Measurements from ENCODE around the gene SYTL3. TPM values are rescaled to one million over a fixed set of nuclear protein-coding genes. Genes with fewer than 3 reads are reported as not detected.
"Not testable (repeated sequence)": the region's sequence is repeated elsewhere in the genome, so short reads cannot be mapped to it uniquely, and the experiment has no call there.

Gene SYTL3
- total RNA-seq, 3 donors from 2014 or later = 33.6 to 72.6 (median 38.5) TPM

- no peaks in the 10 kb centered on the region for H3K27me3 Mint-ChIP-seq (ENCODE audit: low read depth)
- no peaks in the 10 kb centered on the region for H3K9me3 Mint-ChIP-seq
- H3K4me3 Mint-ChIP-seq = peak overlapping the region; percentile 78
- H3K36me3 Mint-ChIP-seq (ENCODE audit: insufficient read depth) = peaks cover 36% of the 10 kb centered on the region
- H3K4me1 Mint-ChIP-seq (ENCODE audit: low read depth) = peaks cover 62% of the 10 kb centered on the region
- DNase-seq (no peak), ATAC-seq (no peak)
These were observed 6.0 kb downstream of the SYTL3 start for GRCh38 chr6:158655569-158656450.

- not testable (repeated sequence) for DNase-seq; ATAC-seq; H3K27me3 Mint-ChIP-seq (ENCODE audit: low read depth); H3K4me3 Mint-ChIP-seq; H3K9me3 Mint-ChIP-seq
- Mint-ChIP-seq H3K36me3 (ENCODE audit: insufficient read depth) (peaks cover 35% of the 10 kb centered on the region), H3K4me1 (ENCODE audit: low read depth) (peaks cover 62% of the 10 kb centered on the region)
These were observed 7.1 kb downstream of the SYTL3 start for GRCh38 chr6:158656986-158657385.

GRCh38 chr6:158660333-158660754 is 10.5 kb downstream of the SYTL3 start:
- no peaks in the 10 kb centered on the region for H3K9me3 Mint-ChIP-seq
- H3K4me3 Mint-ChIP-seq = no peak overlapping the region
- peaks cover 27% of the 10 kb centered on the region for H3K36me3 Mint-ChIP-seq (ENCODE audit: insufficient read depth)
- DNase-seq = peak; percentile 45
- peak; percentile 69 to 70 for ATAC-seq
- peaks cover 31% of the 10 kb centered on the region for H3K4me1 Mint-ChIP-seq (ENCODE audit: low read depth)
- H3K27me3 Mint-ChIP-seq (ENCODE audit: low read depth) = no peaks in the 10 kb centered on the region

DNA sequence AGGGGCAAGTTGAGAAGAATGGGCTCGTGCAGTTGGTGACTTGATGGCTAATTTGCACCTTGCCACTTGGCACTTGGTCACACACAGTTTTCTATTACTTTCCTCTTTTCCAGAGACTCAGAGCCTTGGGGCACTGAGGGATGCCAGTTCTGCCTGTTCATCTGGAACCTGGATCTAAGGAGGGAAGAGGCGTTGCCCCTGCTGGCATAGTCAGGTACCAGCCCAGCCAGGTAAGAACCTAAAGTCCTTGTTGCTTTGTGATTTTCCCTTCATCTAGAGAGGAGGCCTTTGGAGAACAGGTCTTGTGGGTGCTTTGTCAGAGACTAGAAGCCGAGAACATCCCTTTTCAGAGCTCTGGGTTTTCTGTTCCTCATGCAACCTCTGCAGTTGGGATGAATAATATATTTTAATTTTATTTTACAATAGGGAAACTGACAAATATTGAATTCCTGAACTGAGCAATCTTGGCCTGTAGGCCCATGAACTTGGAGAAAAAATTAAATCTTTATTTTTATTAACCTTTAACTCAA is 11.4 kb downstream of the SYTL3 start:
- peaks cover 23% of the 10 kb centered on the region for H3K4me1 Mint-ChIP-seq (ENCODE audit: low read depth)
- no peaks in the 10 kb centered on the region for H3K27me3 Mint-ChIP-seq (ENCODE audit: low read depth)
- H3K36me3 Mint-ChIP-seq (ENCODE audit: insufficient read depth) = peaks cover 21% of the 10 kb centered on the region
- DNase-seq (no peak), ATAC-seq (no peak)
- no peaks in the 10 kb centered on the region for H3K9me3 Mint-ChIP-seq
- H3K4me3 Mint-ChIP-seq = no peak overlapping the region

- peaks cover 29% of the 10 kb centered on the region for H3K36me3 Mint-ChIP-seq (ENCODE audit: insufficient read depth)
- DNase-seq (no peak), ATAC-seq (no peak)
- peaks cover 16% of the 10 kb centered on the region for H3K4me1 Mint-ChIP-seq (ENCODE audit: low read depth)
- H3K4me3 Mint-ChIP-seq = no peak overlapping the region
- no peaks in the 10 kb centered on the region for H3K9me3 Mint-ChIP-seq
- H3K27me3 Mint-ChIP-seq (ENCODE audit: low read depth) = no peaks in the 10 kb centered on the region
These were observed 12.7 kb downstream of the SYTL3 start for GRCh38 chr6:158662607-158662953.

- peaks cover 30% of the 10 kb centered on the region for H3K36me3 Mint-ChIP-seq (ENCODE audit: insufficient read depth)
These were observed 13.2 kb downstream of the SYTL3 start for GRCh38 chr6:158662954-158663624.

DNA sequence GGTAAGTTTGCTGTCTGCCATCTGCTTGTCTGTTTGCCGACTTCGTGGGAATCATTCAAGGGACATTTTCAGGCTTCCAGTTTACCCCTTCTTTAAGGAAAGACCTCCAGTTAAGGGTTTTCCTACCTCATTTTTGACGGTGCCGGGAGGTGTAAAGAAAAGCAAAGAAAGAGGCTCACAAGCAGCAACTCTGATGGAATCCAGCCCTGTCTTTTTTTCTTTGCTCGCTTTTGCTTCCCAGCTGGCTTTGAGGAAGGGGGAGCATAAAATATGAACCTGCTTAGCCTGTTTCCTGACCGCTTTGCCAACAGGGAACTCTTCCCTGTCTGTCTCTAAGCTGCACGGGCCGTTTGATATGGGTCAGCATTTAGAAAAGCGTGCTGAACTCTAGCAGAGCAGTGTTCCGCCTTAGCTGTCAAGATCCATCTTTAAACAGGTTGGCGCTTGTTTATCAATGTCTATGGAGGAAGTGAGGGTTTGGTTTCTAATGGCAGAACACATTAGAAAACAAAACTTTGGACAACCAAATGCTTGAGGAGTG is 13.8 kb downstream of the SYTL3 start:
- no peak for ATAC-seq
- H3K4me3 Mint-ChIP-seq = peak overlapping the region; percentile 53
- peaks cover 33% of the 10 kb centered on the region for H3K36me3 Mint-ChIP-seq (ENCODE audit: insufficient read depth)
- no peaks in the 10 kb centered on the region for H3K9me3 Mint-ChIP-seq
- no peak for DNase-seq
- no peaks in the 10 kb centered on the region for H3K27me3 Mint-ChIP-seq (ENCODE audit: low read depth)
- H3K4me1 Mint-ChIP-seq (ENCODE audit: low read depth) = peaks cover 19% of the 10 kb centered on the region

More at GRCh38 chr6:158662954-158663624, 13.2 kb downstream of the SYTL3 start:
- ATAC-seq (no peak), DNase-seq (no peak)
- Mint-ChIP-seq H3K27me3 (ENCODE audit: low read depth) (no peaks in the 10 kb centered on the region), H3K4me1 (ENCODE audit: low read depth) (peaks cover 16% of the 10 kb centered on the region), H3K9me3 (no peaks in the 10 kb centered on the region), H3K4me3 (peak overlapping the region; percentile 53)

DNA sequence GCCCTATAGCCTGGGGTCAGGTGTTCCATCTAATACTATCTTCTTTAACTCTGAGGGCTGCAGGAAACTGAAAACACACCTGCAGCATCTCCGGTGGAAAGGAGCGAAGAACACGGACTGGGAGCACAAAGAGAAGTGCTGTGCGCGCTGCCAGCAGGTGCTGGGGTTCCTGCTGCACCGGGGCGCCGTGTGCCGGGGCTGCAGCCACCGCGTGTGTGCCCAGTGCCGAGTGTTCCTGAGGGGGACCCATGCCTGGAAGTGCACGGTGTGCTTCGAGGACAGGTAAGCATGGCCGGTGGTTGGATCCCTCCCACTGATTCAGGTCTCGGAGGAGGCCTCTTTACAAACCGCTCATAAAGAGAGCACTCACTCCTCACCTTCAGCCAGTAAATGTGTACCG is 15.5 kb downstream of the SYTL3 start:
- peaks cover 15% of the 10 kb centered on the region for H3K4me1 Mint-ChIP-seq (ENCODE audit: low read depth)
- DNase-seq (no peak), ATAC-seq (no peak)
- H3K4me3 Mint-ChIP-seq = no peak overlapping the region
- no peaks in the 10 kb centered on the region for H3K9me3 Mint-ChIP-seq
- H3K27me3 Mint-ChIP-seq (ENCODE audit: low read depth) = no peaks in the 10 kb centered on the region
- peaks cover 40% of the 10 kb centered on the region for H3K36me3 Mint-ChIP-seq (ENCODE audit: insufficient read depth)

DNA sequence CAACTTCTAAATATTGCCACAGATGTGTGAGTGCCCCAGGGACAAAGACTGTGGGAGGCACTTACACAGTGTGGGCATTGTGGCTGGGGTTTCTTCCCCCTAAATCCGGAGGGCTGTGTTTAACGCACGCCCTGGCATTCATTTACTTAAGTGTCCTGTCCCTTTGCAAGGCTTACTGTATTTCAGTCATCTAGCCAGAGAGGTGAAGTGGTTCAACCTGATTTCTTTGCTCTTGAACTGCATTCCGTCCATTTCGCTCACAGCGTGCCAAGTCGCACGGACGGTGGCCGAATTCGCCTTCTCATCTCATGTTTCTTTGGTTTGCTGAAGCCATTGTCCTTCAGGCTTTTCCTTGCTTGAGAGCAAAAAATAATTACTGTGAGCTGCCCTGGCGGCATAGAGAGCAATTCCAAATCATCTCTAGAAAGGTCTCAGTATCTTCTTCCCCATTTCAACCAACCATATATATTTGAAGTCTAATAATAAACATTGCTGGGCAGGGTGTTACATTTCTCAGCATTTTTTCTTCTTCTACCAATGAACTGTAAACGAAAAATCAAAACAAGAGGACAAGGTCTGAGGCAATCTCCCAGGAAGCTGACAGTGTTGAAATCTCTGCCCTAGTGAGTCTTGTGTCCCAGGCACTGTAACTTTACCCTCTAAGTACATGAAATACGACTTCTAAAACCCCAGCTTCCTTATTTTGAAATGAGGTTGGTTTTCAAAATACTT is 16.9 kb downstream of the SYTL3 start:
- H3K36me3 Mint-ChIP-seq (ENCODE audit: insufficient read depth) = peaks cover 42% of the 10 kb centered on the region
- DNase-seq = no peak
- H3K4me1 Mint-ChIP-seq (ENCODE audit: low read depth) = peaks cover 6% of the 10 kb centered on the region
- ATAC-seq = no peak
- H3K9me3 Mint-ChIP-seq = no peaks in the 10 kb centered on the region
- no peak overlapping the region for H3K4me3 Mint-ChIP-seq
- H3K27me3 Mint-ChIP-seq (ENCODE audit: low read depth) = no peaks in the 10 kb centered on the region

- ATAC-seq (no peak), DNase-seq (no peak)
- Mint-ChIP-seq H3K4me3 (no peak overlapping the region), H3K4me1 (ENCODE audit: low read depth) (peaks cover 6% of the 10 kb centered on the region), H3K9me3 (no peaks in the 10 kb centered on the region), H3K36me3 (ENCODE audit: insufficient read depth) (peaks cover 41% of the 10 kb centered on the region), H3K27me3 (ENCODE audit: low read depth) (no peaks in the 10 kb centered on the region)
These were observed 17.6 kb downstream of the SYTL3 start for GRCh38 chr6:158667360-158667981.

- DNase-seq (no peak), ATAC-seq (no peak)
These were observed 18.9 kb downstream of the SYTL3 start for GRCh38 chr6:158668707-158669103.

DNA sequence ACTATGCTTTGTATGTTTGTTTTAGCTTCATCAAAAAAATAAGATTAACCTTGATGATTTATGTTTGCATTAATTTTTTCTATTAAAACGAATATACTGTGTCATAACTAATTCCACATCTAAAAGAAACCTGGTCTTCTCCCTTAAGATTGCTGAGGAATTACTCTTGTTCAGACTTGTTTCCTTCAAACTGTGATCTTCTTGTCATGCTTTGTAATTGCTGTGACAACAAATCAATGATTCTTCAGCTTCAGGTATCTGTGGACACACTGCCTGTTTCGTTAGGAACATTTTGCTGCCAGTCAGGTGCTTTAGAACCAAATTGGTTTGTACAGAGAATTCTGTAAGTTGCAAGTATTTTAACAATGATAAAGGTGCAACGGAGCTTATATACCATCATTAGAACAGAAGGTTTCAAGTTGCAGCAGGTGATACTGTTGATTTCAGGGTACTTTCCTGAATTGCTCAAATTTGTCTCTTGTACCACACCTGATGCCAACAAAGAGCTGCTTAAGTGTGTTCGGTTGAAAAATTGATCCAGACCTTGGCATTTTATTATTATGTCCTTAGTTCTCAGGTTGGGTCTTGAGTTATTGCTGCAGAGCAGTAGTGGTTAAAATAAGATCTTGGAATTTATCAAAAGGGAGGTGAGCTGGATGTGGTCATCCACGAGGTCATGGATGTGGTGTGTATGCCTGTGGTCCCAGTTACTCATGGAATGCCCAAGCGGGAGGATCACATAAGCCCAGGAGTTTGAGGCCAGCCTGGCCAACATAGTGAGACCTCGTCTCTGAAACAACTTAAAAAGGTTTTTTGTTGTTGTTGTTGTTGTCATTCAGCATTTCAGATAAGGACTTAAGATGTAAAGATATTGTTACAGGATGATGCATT is 19.5 kb downstream of the SYTL3 start:
- ATAC-seq = no peak
- no peaks in the 10 kb centered on the region for H3K9me3 Mint-ChIP-seq
- no peak overlapping the region for H3K4me3 Mint-ChIP-seq
- no peaks in the 10 kb centered on the region for H3K27me3 Mint-ChIP-seq (ENCODE audit: low read depth)
- no peak for DNase-seq
- H3K36me3 Mint-ChIP-seq (ENCODE audit: insufficient read depth) = peaks cover 40% of the 10 kb centered on the region
- peaks cover 7% of the 10 kb centered on the region for H3K4me1 Mint-ChIP-seq (ENCODE audit: low read depth)

More at GRCh38 chr6:158668707-158669103, 18.9 kb downstream of the SYTL3 start:
- Mint-ChIP-seq H3K9me3 (no peaks in the 10 kb centered on the region), H3K4me3 (no peak overlapping the region), H3K4me1 (ENCODE audit: low read depth) (peaks cover 6% of the 10 kb centered on the region), H3K36me3 (ENCODE audit: insufficient read depth) (peaks cover 35% of the 10 kb centered on the region), H3K27me3 (ENCODE audit: low read depth) (no peaks in the 10 kb centered on the region)

DNA sequence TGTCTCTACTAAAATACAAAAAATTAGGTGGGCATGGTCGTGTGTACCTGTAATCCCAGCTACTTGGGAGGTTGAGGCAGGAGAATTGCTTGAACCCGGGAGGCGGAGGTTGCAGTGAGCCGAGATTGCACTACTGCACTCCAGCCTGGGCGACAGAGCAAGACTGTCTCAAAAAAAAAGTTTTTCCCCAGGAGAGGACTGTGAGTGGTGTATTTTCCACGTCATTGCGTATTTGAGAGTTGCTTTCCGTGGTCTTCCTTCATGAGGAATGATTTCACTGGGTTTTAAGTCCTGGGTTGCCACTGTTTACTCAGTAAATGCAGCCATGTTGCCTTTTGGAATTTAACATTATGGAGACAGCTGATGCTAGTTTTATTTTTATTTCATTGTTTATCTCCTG is 22.3 kb downstream of the SYTL3 start:
- not testable (repeated sequence) for DNase-seq; H3K27me3 Mint-ChIP-seq (ENCODE audit: low read depth); ATAC-seq; H3K4me1 Mint-ChIP-seq (ENCODE audit: low read depth); H3K9me3 Mint-ChIP-seq; H3K4me3 Mint-ChIP-seq
- peaks cover 37% of the 10 kb centered on the region for H3K36me3 Mint-ChIP-seq (ENCODE audit: insufficient read depth)
